ENCODE results near the gene ACADL.

The ACADL gene

DNA sequence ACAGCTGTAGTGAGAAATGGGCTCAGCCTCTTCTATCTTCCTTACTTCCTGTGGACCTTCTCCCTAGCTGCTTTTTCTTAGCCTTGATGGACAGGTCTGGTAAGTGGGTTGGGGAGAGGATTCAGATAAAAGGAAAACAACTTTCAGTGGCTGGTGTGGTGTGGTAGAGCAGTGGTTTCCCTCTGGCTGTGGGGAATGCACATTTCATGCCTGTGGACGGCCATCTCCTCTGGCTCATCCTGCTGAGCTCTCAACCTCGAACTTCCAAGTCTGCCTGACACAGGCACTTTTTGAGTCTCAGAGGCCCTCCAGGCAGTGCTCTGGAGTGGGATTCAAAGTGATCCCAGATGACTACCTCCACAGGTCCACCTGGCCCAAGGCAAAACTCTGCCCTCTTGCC is 38.6 kb upstream of the ACADL start:
- DNase-seq (ENCODE audit: low read depth, low spot score): no peak
- H3K4me3 ChIP-seq (ENCODE audit: low read depth, low read length): no peak overlapping the region
- CTCF ChIA-PET: no interaction called here
- TF ChIP-seq, protein P1, sequence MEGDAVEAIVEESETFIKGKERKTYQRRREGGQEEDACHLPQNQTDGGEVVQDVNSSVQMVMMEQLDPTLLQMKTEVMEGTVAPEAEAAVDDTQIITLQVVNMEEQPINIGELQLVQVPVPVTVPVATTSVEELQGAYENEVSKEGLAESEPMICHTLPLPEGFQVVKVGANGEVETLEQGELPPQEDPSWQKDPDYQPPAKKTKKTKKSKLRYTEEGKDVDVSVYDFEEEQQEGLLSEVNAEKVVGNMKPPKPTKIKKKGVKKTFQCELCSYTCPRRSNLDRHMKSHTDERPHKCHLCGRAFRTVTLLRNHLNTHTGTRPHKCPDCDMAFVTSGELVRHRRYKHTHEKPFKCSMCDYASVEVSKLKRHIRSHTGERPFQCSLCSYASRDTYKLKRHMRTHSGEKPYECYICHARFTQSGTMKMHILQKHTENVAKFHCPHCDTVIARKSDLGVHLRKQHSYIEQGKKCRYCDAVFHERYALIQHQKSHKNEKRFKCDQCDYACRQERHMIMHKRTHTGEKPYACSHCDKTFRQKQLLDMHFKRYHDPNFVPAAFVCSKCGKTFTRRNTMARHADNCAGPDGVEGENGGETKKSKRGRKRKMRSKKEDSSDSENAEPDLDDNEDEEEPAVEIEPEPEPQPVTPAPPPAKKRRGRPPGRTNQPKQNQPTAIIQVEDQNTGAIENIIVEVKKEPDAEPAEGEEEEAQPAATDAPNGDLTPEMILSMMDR (IDR thresholded peaks at IDR 0.05; ENCODE audit: insufficient read depth, low read length, missing control alignments): no peak
- POLR2A ChIA-PET: no interaction called here

DNA sequence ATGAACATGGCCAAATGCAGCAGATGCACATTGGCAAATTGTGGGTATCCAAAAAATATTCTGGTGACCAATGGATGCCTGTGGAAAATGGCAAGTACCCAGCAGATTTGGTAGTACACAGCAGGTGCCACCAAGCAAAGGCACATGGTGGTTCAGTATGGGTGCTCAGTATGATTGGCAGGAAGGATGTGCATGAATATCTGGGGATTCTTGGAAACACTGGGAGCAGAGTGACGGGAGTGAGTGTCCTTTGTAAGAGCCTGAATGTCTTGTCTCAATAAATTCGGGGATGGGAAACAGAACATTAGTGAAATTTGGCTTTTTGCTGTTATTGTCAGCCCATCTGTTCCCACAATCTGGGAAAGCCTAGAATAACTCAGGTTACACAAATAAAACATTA is 36.8 kb upstream of the ACADL start:
- no peak overlapping the region for H3K4me3 ChIP-seq (ENCODE audit: low read depth, low read length)
- TF ChIP-seq, protein P1 (IDR thresholded peaks at IDR 0.05; ENCODE audit: insufficient read depth, low read length, missing control alignments): no peak
- no peak for DNase-seq (ENCODE audit: low read depth, low spot score)
- ChIA-PET CTCF (no interaction called here), POLR2A (no interaction called here)

DNA sequence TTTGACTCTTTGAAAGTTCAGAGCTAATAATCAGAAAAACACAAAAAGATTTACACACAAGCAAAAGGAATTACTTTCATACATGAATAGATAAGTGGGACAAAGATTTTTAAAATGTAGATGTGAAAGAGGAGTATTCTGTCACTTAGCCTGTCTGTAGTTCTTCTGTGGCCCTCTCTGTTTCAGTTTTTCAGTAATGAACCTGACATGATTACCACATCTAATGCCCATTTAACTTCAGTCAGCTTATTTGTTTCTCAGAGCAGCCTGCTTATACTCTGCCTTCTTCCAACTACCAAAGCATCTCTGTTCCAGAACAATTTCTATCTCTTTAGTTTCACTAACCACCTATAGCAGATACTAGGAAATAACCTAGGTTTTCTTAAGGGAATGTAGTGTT is 34.4 kb upstream of the ACADL start:
- CTCF ChIA-PET: no interaction called here
- TF ChIP-seq, protein P1 (IDR thresholded peaks at IDR 0.05; ENCODE audit: insufficient read depth, low read length, missing control alignments): no peak
- DNase-seq (ENCODE audit: low read depth, low spot score): no peak

DNA sequence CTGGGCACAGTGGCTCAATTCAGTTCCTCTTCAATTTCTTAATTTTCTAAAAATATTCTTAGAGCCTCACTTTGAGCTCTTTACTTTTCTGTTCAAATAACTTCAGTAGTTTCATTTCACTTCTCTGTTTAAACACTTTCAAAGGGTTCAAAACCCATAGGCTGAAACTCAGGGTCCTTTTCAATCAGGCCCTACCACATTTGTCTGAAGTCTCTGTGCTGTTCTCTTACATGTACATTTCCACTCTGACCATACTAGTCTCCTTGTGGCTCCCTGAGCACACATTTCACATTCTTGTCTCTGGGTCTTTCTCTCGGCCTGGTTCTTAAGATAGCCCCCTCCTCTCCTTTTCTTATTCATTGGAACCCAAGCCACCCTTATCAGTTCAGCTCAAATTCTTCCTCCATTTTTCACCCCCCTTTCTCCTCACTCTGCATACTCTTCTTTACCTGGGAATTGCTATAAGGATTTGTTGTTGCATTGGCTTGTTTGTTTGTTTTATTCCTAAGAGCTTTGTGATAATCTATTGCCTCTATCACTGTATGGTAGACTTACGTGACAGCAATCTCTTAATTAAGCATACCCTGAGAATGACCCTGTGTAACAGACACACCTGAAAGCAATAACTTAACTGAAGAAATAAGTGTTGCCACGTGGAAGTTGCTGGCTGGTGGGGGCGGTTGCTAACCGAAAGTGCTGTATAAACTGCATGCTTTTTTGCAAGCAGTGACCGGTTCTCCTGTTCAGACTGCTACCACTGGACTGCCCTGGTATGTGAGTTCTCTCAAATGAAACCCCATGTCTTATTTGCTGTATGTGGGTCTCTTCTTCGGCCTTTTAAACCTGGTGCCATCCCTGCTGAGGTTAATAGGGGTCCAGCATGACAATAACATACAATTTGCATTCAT is 27.7 kb upstream of the ACADL start:
- no peak for DNase-seq (ENCODE audit: low read depth, low spot score)
- ChIA-PET CTCF (interaction anchor here (0.9 kb wide), 1 partner anchor 146 kb away, joined by 3 read pairs; no protein-coding TSS in a partner anchor), POLR2A (no interaction called here)
- no peak overlapping the region for H3K4me3 ChIP-seq (ENCODE audit: low read depth, low read length)
- TF ChIP-seq, protein P1 (IDR thresholded peaks at IDR 0.05; ENCODE audit: insufficient read depth, low read length, missing control alignments): no peak

More for the DNA sequence above, 34.4 kb upstream of the ACADL start:
- no peak overlapping the region for H3K4me3 ChIP-seq (ENCODE audit: low read depth, low read length)
- POLR2A ChIA-PET: no interaction called here

DNA sequence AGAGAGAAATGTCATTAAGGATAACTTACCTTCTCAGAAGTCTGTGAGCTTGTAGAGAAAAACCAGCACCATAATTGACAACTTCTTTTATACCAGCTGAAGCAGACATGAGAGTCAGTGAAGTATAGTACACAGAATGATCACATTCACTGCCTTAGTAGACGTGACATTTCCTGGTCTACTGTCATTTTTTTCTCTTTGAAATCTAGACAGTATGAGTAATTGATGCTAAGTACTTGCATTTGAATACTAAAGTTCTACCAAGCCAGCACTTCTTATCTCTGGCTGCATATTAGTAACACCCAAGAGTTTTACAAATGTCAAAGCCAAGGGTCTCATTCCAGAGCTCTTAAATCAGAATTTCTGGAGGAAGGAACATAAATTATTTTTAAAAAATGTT is 25.4 kb upstream of the ACADL start:
- CTCF ChIA-PET: interaction anchor here (0.9 kb wide), 1 partner anchor 148 kb away, joined by 4 read pairs; no protein-coding TSS in a partner anchor
- TF ChIP-seq, protein P1 (IDR thresholded peaks at IDR 0.05; ENCODE audit: insufficient read depth, low read length, missing control alignments): no peak
- DNase-seq (ENCODE audit: low read depth, low spot score): no peak
- POLR2A ChIA-PET: no interaction called here
- no peak overlapping the region for H3K4me3 ChIP-seq (ENCODE audit: low read depth, low read length)

DNA sequence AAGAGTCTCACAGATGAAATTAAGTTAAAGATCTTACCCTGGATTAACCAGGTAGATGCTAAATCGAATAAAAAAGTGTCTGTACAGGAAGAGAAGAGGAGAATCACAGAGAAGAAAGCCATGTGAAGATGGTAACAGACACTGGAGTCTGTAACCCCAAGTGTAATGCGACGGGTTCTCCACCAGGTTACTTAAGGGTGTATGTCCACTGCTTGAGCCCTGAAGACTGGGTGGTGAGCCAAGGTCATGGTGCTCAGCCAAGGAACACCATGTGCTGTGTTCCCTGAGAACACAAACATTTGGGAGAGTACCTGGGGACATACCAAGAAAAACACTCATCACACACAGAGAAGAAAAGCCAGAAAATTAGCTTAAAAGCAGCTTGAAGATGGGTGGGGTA is 8.2 kb upstream of the ACADL start:
- DNase-seq (ENCODE audit: low read depth, low spot score): no peak
- no peak overlapping the region for H3K4me3 ChIP-seq (ENCODE audit: low read depth, low read length)
- POLR2A ChIA-PET: no interaction called here
- CTCF ChIA-PET: no interaction called here
- TF ChIP-seq, protein P1 (IDR thresholded peaks at IDR 0.05; ENCODE audit: insufficient read depth, low read length, missing control alignments): no peak
